NCI-H146 treated with DMSO at 0.1 percent for 48 hours (cell line): Measurements from ENCODE around the gene NAT10.
A peak's percentile ranks its signal among the peaks of the same experiment; 100 is the strongest.
"Not testable (repeated sequence)": the region's sequence is repeated elsewhere in the genome, so short reads cannot be mapped to it uniquely, and the experiment has no call there.

Experiments used
- DNase-seq: peaks from one replicate; lab custom pipeline; 2025; ENCODE audit not compliant: unreplicated experiment; lab: John Stamatoyannopoulos, UW

The NAT10 gene

GRCh38 chr11:34105079-34105956 is at the start of gene NAT10:
Gene NAT10, plus strand, starts transcription at chr11:34105629. Its CDS starts 2,597 bp downstream, at chr11:34108226.
- peak; percentile 94 for DNase-seq

- DNase-seq, result no peak
Observed at GRCh38 chr11:34056672-34057071, 48.8 kb upstream of the NAT10 start.

DNA sequence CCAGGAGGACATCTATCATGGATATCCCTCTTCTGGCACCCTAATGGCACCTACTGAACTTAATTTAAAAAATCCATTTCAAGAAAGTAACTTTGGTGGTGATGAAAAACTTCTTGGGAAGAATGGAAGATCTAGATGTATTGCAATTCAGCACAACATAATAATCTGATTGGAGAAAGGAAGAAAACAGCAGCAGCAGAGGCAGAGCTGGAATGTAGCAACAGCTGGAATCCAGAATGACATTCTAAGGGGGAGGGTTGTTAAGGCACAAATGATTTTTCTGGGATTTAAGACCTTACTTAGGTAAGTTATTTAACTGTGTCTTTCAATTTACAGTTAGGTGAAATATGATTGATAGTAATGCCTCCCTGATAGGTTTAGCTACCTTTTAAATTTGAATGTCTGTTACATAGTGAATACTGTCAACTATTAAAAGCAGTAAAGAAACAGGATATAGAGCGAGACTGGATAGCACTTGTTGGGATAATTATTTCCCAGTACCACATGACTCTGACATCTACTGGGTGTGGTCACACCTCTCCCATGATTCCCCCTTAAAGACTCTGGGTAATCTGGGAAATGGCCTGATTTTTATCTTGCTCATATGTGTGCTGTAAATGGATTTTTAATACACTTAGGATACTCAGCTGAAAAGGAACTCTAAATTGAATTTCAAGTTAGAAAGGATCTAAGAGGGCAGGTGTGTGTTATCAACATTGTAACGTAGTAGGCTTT is 42.2 kb upstream of the NAT10 start:
- no peak for DNase-seq

GRCh38 chr11:34064291-34064690 is 41.1 kb upstream of the NAT10 start:
- no peak for DNase-seq

DNA sequence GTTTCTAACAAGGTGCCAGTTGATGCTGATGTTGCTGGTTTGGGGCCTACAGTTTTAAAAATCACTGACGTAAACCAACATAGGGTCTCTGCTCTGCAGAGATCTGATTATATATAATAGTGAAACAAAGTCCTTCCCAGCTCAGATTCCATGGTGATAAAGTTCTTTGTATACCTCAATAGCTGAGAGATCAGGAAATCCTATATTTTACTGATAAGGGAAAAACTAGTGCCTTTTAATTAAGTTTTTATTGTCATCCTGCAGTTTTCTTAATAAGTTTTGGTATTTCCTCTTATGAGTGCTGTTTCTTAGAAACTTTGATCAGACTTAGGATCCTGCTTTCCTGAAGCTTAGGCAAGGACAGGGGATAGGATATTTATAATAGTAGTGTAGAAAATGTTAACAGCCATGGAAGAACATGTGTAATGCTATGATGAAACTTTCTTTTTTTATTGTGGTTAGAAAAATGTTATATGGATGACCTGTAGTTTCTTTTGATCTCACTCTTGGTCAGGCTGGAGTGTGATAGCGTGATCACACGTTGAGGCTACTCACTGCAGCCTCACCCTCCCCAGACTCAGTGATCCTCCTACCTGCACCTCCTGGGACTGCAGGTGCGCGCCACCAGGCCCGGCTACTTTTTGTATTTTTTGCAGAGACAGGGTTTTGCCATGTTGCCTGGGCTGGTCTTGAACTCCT is 39.8 kb upstream of the NAT10 start:
- DNase-seq, result no peak

- DNase-seq, result not testable (repeated sequence)
Observed at GRCh38 chr11:34066766-34067165, 38.7 kb upstream of the NAT10 start.

- no peak for DNase-seq
Observed at GRCh38 chr11:34067383-34068065, 37.9 kb upstream of the NAT10 start.

DNA sequence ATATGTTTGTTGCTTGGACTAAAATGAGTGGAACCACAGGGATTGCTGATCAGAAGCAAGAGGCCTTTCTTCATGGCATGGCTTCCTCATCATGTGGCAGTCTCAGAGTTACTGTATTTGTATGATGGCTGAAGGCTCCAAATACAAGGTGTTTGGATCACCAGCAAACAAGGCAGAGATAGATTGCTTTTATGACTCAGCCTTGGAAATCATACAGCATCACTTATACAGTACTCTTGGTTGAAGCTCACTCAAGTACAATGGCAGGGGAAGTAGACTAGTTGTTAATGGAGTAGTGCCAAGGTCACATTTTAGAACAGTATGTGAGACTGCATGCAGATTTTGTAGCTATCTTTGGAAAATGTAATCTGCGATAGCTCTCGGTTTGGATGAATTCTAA is 37.3 kb upstream of the NAT10 start:
- DNase-seq, result no peak

- DNase-seq, result not testable (repeated sequence)
Observed at GRCh38 chr11:34071306-34071705, 34.1 kb upstream of the NAT10 start.

DNA sequence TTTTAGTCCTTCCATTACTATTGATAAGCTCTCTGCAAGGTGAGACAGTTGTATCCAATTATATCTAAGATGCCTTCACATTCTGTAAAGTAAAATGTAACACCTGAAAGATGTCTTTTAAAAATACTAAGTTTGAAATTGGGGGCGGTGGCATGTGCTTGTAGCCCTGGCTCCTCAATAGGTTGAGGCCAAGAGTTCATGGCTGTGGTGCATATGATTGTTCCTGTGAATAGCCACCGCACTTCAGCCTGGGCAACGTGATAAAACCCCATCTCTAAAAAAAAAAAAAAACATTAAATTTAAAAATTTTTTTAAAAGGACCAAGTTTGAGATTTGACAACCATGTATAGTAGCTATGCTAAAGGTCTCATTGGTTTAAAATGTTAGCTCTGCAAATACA is 33.4 kb upstream of the NAT10 start:
- no peak for DNase-seq

DNA sequence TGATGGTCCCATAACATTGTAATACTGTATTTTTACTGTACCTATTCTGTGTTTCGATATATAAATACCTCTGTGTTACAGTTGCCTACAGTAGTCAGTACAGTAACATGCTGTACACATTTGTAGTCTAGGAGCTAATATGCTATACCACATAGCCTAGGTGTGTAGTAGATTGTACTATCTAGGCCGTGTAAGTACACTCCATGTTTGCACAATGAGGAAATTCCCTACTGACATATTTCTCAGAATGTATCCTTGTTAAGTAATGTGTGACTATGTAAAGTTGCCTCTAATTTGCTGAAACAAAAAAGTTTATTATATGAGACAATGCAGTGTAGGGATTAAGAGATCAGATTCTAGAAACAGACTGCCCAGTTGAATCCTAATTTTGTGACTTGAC is 32.6 kb upstream of the NAT10 start:
- no peak for DNase-seq

DNA sequence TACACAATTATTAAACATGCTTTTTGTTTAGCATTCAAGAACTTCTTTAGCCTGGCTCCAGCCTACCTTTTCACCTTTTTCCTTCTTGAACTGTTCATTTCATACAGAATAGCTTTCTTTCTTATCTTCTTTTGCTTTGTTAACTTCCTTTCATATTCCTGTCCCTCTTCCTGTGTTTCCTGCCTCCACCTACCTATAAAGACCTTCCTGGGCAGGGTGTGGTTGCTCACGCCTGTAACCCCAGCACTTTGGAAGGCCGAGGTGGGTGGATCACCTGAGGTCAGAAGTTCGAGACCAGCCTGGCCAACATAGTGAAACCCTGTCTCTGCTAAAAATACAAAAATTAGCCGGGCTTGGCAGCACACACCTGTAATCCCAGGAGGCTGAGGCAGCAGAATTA is 31.0 kb upstream of the NAT10 start:
- DNase-seq, result no peak

GRCh38 chr11:34075178-34075820 is 30.1 kb upstream of the NAT10 start:
- no peak for DNase-seq

DNA sequence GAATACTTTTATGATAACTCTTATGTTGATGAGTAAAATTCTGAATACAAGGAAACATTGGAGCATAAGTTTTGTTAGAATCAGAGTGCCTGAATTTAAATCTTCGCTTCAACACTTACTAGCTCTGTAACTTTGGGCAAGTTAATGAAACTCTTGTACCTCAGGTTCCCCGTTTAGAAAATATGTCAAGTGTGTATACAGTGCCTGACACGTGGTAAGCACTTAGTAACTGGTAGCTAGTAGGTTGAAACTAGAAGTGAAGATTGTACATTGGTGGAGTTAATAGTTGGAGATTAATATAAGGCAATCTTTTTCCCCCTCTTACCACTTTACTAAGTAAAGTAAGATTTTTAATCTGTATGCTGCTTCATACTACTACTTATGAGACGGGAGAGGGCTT is 24.8 kb upstream of the NAT10 start:
- DNase-seq, result no peak

- DNase-seq, result no peak
Observed at GRCh38 chr11:34084637-34085036, 20.8 kb upstream of the NAT10 start.

- no peak for DNase-seq
Observed at GRCh38 chr11:34086554-34087283, 18.7 kb upstream of the NAT10 start.

GRCh38 chr11:34091825-34092224 is 13.6 kb upstream of the NAT10 start:
- DNase-seq, result no peak

DNA sequence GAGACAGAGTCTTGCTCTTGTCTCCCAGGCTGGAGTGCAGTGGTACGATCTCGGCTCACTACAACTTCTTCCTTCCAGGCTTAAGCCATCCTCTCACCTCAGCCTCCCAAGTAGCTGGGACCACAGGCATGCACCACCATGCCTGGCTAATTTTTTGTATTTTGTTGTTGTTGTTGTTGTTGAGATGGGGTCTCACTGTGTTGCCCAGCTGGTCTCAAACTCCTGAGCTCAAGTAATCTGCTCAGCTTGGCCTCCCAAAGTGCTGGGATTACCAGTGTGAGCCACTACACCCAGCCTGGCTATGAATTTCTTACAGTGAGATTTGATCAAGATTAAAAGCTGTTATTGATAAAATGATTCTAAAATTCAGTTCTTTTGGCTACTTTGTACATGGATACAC is 10.5 kb upstream of the NAT10 start:
- DNase-seq, result not testable (repeated sequence)

- no peak for DNase-seq
Observed at GRCh38 chr11:34098813-34099212, 6.6 kb upstream of the NAT10 start.

GRCh38 chr11:34104680-34105078 is 750 bp upstream of the NAT10 start:
- no peak for DNase-seq
